HG02973 (cell line): Measurements from ENCODE around the gene C1orf21.

Source experiments
- ATAC-seq: cut with Tn5 transposase; IDR thresholded peaks from one replicate; pipeline ENCODE4 v1.9.1; 2021; ENCODE audit warnings: moderate library complexity; ENCODE audit not compliant: unreplicated experiment

C1orf21 gene

DNA sequence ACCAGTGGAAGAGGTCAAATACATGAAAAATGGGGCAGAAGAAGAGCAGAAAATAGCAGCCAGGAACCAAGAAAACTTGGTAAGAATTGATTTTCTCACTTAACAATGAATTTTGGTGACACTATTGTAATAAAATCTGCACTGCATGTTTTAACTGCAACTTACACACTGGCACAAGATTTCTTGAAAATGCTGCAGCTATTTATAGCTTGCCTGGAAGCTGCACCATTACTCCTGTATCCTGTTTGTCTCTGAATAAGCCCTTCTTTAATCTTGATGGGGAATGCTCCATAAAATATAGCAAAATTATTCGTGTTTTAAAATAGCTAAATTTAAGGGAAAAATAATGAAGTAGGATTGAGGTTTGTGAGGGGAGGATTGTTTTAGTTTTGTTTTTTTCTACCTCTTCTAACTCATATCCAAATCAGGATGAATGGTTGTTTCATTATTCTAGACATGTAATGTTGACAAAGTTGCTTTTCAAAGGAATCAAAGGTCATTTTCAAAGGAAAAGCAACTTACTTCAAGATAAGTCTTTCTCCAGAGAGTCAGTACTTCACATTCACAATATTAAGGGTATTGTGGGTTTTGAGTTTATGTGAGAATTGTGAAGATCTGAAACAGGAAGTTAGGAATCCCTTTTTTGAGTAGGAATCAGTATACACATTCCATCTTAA, 120.9 kb downstream of the C1orf21 start:
- no peak for ATAC-seq

- ATAC-seq = no peak
These were observed 122.3 kb downstream of the C1orf21 start for GRCh38 chr1:184509105-184509504.

GRCh38 chr1:184510110-184510509, 123.3 kb downstream of the C1orf21 start:
- no peak for ATAC-seq

GRCh38 chr1:184512724-184513123, 125.9 kb downstream of the C1orf21 start:
- no peak for ATAC-seq

GRCh38 chr1:184513421-184513820, 126.6 kb downstream of the C1orf21 start:
- no peak for ATAC-seq

DNA sequence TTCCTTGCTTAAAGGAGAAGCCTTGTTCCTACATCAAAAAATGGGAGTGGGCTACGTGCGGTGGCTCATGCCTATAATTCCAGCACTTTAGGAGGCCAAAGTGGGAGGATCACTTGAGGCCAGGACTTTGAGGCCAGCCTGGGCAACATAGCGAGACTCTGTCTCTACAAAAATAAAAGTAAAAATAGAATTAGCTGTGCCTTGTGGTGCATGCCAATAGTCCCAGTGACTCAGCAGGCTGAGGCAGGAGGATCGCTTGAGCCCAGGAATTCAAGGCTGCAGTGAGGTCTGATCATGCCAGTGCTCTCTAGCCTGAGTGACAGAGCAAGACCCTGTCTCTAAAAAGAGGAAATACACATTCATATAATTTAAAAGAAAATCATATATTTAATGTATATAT, 127.1 kb downstream of the C1orf21 start:
- no peak for ATAC-seq

DNA sequence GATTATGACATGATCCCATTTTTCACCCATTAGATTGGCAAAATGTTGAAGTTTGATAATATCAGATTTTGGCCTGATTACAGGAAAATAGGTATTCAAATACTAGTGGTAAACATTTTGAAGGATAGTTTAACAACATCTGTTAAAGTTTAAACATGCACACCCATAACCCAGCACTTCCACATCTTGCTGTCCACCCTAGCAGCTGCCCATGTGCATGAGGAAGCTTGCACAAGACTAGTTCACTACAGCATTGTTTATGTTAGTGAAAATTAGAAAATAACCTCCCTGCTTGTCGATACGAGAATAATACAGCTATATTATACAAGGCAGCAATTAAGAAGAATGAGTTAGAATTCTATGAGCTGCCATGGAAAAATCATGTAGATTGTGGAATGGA, 127.6 kb downstream of the C1orf21 start:
- no peak for ATAC-seq

DNA sequence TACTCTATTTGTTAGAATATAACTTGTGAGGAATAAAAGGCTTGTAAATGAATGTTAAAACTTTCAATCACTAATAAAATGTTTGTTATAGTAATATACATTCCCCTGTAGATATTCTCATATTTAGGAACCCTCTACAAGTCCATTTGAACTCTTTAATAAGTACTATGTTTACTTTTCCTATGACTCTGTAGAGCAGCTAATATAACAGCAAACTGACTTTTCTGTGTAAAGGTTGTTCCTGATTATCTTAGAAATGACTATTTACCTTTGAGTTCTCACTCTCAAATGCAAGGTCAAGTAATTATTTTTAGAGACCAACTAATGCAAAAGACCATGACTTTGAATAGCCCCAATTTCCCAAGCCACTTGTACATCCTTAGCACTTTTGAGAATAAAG, 130.3 kb downstream of the C1orf21 start:
- no peak for ATAC-seq

DNA sequence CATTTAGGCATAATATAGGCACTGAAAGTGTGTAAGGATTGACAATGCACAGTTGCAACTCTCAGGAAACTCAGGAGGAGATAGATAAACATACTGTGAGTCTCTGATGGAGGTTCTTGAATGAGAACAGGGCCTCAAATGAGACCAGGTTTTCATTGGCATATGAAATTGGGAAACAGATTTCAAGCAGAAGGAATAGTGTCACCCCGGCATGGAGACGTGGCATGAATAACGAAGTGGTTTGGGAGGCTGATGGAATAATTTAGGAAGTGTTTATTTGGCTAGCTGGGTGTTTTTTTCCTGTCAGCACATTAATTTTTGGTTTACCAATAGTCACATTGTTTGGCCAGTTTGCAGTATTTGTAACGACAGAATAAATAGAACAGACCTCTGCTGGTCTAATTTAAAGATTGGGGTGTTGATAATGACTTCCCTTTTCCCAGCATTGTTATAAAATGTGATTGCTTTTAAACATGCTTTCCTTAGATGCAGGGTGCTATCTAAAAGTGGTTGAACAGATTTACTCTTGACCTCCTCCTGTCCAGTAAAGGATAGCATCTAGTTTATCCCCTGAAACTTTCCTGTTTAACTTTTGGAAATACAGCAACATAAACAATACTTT, 132.0 kb downstream of the C1orf21 start:
- no peak for ATAC-seq

DNA sequence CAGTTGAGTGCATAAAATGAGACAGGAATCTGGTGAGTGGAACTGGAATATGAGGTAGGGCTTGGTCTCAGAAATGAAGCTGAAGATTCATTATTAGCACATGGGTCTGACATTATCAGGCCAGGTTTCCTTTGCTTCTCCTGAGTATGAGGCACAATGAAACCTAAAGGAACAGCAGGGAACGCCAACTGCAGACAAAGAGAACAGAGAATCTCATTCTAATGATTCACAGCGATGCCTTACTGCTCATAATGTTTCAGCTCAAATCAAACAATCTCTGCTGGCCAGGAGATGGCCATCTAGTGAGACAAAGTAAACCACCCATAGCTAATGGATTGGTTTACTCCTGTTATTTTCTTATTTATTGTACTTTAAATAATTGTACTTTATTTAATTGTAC, 133.5 kb downstream of the C1orf21 start:
- no peak for ATAC-seq

DNA sequence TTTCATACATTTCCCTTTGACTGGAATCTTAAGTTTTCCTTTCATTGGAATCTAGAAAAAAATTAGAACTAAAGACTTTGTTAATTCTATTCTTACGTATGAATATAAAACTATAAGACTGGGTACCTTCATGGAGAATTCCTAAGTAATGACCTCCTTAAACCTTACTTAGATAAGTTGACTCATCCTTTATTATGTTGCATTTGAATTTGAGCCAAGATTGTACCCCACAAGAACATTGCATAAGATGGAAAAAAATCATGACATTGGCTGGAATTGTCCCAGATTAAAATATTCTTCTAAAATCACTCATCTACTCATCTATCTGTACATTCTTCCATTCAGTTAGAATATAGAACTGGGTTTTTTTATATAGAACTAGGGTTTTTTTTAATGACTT, 137.4 kb downstream of the C1orf21 start:
- no peak for ATAC-seq

DNA sequence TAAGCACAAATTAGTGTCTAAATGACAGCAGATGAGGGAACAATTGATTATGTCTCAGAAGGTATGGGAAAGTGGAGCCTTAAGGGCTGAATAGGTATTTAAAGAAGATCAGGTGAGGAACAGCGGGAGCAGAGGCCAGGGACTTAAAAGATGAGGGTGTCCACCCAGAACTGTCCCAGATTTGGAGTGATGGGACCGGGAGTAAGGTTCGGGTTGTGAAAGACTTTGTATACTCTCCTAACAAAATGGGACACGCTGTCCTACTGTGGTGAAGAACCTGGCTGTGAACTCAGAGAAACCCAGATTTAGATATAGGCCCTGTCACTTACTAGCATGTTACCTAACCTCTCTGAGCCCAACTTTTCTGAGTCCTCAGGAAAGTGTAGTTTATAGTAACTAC, 140.6 kb downstream of the C1orf21 start:
- no peak for ATAC-seq

- ATAC-seq = no peak
These were observed 143.4 kb downstream of the C1orf21 start for GRCh38 chr1:184530226-184530625.

GRCh38 chr1:184531296-184531695, 144.5 kb downstream of the C1orf21 start:
- no peak for ATAC-seq

DNA sequence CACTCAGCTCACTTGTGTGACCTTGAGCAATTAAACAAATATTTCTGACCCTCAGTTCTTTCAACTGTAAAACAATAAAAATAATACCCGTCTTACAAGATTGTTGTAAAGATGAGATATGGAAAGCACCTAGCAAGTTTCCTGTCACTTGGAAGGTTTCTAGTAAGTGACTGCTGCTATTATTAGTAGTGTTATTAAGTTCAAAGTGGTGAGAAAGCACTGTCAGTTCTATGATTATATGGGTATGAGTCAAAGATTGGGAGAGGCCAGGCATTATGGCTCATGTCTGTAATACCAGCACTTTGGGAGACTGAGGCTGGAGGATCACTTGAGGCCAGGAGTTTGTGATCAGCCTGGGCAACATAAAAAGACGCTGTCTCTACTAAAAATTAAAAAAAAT, 145.4 kb downstream of the C1orf21 start:
- no peak for ATAC-seq

- no peak for ATAC-seq
These were observed 146.2 kb downstream of the C1orf21 start for GRCh38 chr1:184533049-184533448.

DNA sequence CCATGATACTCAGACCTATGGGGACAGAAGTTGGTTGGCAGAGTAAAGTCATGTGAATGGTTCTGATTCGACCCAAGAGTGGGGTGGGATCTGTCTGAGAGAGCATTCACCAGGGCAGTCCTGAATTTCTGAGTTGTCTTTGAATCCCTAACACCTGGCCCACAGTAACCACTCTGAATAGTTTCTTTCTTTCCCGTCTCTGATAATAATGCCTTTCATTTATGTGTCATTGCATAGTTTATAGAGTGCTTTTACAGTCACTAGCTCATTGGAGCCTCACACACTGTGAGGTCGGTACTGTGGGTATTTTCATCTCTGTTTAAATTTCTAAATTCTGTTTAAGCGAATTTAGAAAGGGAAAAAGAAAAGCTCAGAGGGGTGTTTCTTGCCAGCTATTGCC, 147.1 kb downstream of the C1orf21 start:
- no peak for ATAC-seq

DNA sequence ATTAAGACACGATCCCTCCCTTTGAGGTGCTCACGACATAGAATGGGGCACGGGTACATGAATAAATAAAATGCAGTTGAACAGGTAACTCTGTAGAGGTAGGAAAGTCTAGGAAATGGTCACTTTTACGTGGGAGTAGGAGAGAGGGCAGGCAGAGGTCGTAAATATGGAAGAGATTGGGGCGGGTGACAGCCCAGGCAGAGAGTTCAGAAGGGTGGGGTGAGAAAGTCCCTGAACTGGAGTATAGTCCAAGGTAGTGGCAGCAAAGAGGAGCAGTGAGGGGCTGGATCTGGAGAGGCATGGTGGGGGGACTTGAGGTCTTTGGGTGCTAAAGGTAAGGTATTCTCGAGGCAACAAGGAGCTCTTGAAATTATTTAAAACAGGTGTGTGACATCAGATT, 147.9 kb downstream of the C1orf21 start:
- ATAC-seq = no peak

DNA sequence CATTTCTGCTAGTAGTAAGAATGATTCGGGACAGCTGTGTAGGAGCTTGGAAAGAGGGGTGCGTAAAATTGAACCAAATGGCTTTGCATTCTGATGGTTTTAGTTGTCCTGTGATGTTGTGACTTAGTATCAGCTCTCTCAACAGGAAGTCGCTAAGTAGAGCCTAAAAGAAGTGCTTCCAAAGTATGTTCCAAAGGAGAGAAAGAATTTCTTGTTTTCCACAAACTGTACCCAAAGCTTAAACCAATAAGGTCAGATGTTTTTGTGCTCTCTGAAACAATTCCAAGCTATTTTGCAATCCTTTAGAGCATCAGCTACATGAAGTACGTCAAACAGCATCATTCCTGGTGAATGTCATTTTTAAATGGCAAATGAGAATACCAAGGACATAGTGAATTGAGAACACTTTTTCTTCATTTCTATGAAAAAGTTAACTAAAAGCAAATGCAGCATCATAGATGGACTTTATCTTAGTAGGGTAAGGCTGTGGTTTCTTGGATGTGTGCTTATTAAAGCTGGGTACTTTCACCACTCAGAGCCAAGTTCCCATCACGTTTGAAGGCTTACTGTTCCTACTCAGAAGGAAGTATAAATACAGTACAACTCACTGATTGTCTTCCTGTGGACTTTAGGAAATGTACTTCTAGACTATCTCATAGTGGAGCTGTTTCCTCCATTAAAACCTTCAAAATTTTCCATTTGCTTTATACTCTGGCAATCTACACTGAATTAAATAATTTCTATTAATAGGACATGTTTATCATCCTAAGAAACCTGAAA, 148.6 kb downstream of the C1orf21 start:
- no peak for ATAC-seq

- ATAC-seq = no peak
These were observed 149.6 kb downstream of the C1orf21 start for GRCh38 chr1:184536246-184536985.

DNA sequence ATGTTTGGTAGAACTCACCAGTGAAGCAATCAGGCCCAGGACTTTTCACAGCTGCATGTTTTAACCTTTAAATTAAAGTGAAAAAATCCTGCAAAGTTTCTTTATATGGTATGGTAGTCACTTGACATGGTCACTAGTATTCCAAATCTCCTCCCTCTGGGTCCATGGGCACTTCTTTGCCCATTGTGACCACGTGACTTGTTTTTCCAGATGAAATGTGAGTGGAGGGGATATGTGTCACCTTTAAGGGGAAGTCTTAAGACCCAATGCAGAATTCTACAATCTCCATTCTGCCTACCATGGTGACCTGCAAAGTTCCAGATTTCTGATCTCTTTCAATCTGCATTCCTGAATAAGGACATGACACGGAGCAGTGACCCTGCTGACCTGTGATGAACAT, 152.8 kb downstream of the C1orf21 start:
- no peak for ATAC-seq
